Heart left ventricle (tissue), 16 donors: ENCODE data around the gene MAMDC4. TPM values are rescaled to one million over a fixed set of nuclear protein-coding genes. Genes with fewer than 3 reads are reported as not detected.

ENCODE experiments used
- ATAC-seq, 4 donors: fragments of 200-7000 bp; cut with Tn5 transposase; one replicate each; pipeline ENCODE4 v1.9.1; 2020 to 2022; ENCODE audit warnings: moderate library complexity in 4 of 4, mild to moderate bottlenecking in 3 of 4, moderate number of reproducible peaks in 1 of 4
- DNase-seq, 5 donors: peaks; one replicate each; pipeline ENCODE4 v3.0.0-alpha.2; 2020
- H3K27ac ChIP-seq, 12 donors: fragments of 200-600 bp; sonication (generic) in 4 of 12; one replicate each; pipeline versions ENCODE4 v1.5.0 to v1.8.0; 2016 to 2022; ENCODE audit warnings: mild to moderate bottlenecking in 2 of 12
- H3K27me3 ChIP-seq, 9 donors: fragments of 200-600 bp; sonication (generic) in 2 of 9; one replicate each; pipeline versions ENCODE4 v1.5.1 to v1.8.0; 2016 to 2022; ENCODE audit warnings: mild to moderate bottlenecking in 3 of 9
- H3K36me3 ChIP-seq, 9 donors: fragments of 200-600 bp; sonication (generic) in 2 of 9; one replicate each; pipeline versions ENCODE4 v1.5.0 to v1.8.0; 2018 to 2022; ENCODE audit warnings: mild to moderate bottlenecking in 2 of 9
- H3K4me1 ChIP-seq, 12 donors: fragments of 200-600 bp; sonication (generic) in 4 of 12; one replicate each; pipeline versions ENCODE4 v1.5.0 to v1.8.0; 2016 to 2022; ENCODE audit warnings: mild to moderate bottlenecking in 3 of 12
- H3K4me3 ChIP-seq, 12 donors: fragments of 200-600 bp; sonication (generic) in 4 of 12; one replicate each; pipeline versions ENCODE4 v1.5.0 to v1.8.0; 2017 to 2022; ENCODE audit warnings: mild to moderate bottlenecking in 9 of 12, moderate library complexity in 4 of 12
- H3K9me3 ChIP-seq, 12 donors: fragments of 200-600 bp; sonication (generic) in 4 of 12; one replicate each; pipeline versions ENCODE4 v1.5.0 to v1.8.0; 2016 to 2022; ENCODE audit warnings: mild to moderate bottlenecking in 1 of 12
- CTCF ChIP-seq, 12 donors: fragments of 200-600 bp; sonication (generic) in 4 of 12; IDR thresholded peaks; one replicate each; pipeline versions ENCODE4 v1.5.0 to v1.8.0; 2018 to 2022; ENCODE audit warnings: antibody characterized with exemption in 12 of 12, mild to moderate bottlenecking in 5 of 12
- POLR2A ChIP-seq, 2 donors: fragments of 450-650 bp; IDR thresholded peaks; one replicate each; pipeline ENCODE4 v1.6.1; 2017; ENCODE audit warnings: antibody characterized with exemption in 2 of 2, mild to moderate bottlenecking in 2 of 2, moderate library complexity in 2 of 2
- WGBS, 4 donors: extraction: QIAGEN DNeasy Blood & Tissue Kit in 2 of 4; methylation state at CpG; one replicate each; pipeline versions ENCODE4 v1.1.5 to v1.1.7; 2013 to 2018; 5-methylcytosine and 5-hydroxymethylcytosine counted together
- intact Hi-C, 10 donors: fragments of 100-400 bp; cut with DNase I; formaldehyde crosslinking; loops; one replicate each; pipeline versions ENCODE4 v1.11.1 to v1.14.2; 2022
- polyA plus RNA-seq, 2 donors: library from polyadenylated mRNA; stranded (reverse); fragments of 200-250 nt; gene quantifications; one replicate each; pipeline ENCODE4 v1.2.3, GENCODE V29; 2013
- total RNA-seq, 9 donors: library from RNA; depleted of rRNA in 2 of 9; stranded (reverse); fragments of >200 nt in 2 of 9; fragmentation: NEBNext Ultra II Directional in 3 of 9; extraction: Animal tissue kit (Norgen Biotek cat#: 25700) in 3 of 9; gene quantifications; one replicate each; pipeline versions ENCODE4 v1.1.0 to v1.2.4, GENCODE V29; 2016 to 2023
- donor health status: ischemic (EF 13 %, LVEDD 7.1; RV severe dilation, severe dysfunction).
- donor health status: healthy with polysubstance abuse.
- donor health status: DM: no; HTN: yes; CAD: no.
- donor health status: DM: no; HTN: no; CAD: no.
- donor health status: ischemic (EF 25% LVEDD 6.9; RV normal size, moderate dysfunction).
- donor health status: ischemic (EF 25% LVEDD 5.7; RV mildly dilated, moderate dysfunction).
- donor health status: healthy.
- donor health status: DM: yes; HTN: yes; CAD: no.
- donor health status: ischemic (EF 35%, LVEDD 5.7; RV mildly dilated, moderate dysfunction).
- donor health status: nonischemic (EF 11% LVEDD 7.7; RV severe dilation, severe dysfunction).
- donor health status: DM: yes; HTN: yes; CAD: no.
- donor health status: PGD.
- donor health status: ischemic (EF 29% LVEDD 5.4; RV normal size, mild dysfunction).
- donor health status: nonischemic (EF 23%, LVEDD 6.1; RV moderate dilation, normal function).

Gene MAMDC4
- total and polyA plus RNA-seq, 11 donors: 2.9 to 14.9 (median 6.1) TPM

GRCh38 chr9:136825295-136826187 is 26.6 kb upstream of the MAMDC4 start:
- peaks cover 0 to 72% (median 62%) of the 10 kb centered on the region in 9 donors for H3K36me3 ChIP-seq

GRCh38 chr9:136826188-136826541 is 26.0 kb upstream of the MAMDC4 start:
- H3K27ac ChIP-seq: no peak overlapping the region
- H3K4me3 ChIP-seq: no peak overlapping the region
- WGBS, 4 donors: 92 to 97% (median 94%) methylated on average over 7 to 17 of the region's 17 CpGs
- ATAC-seq (no peak), DNase-seq (peak in 1 of 5 donors; percentile 40)
- intact Hi-C loops: loop anchor here in 1 of 10 donors (5.0 kb wide), 1 partner anchor 191 kb away; no protein-coding TSS in a partner anchor
- TF ChIP-seq POLR2A (IDR thresholded peaks at IDR 0.05) (no peak), CTCF (IDR thresholded peaks at IDR 0.05) (no peak)
- H3K36me3 ChIP-seq: peaks cover 0 to 78% (median 68%) of the 10 kb centered on the region in 9 donors
- peaks cover 0 to 15% (median 6%) of the 10 kb centered on the region in 12 donors for H3K4me1 ChIP-seq
- H3K9me3 ChIP-seq: no peaks in the 10 kb centered on the region
- H3K27me3 ChIP-seq: no peaks in the 10 kb centered on the region

More at GRCh38 chr9:136825295-136826187, 26.6 kb upstream of the MAMDC4 start:
- TF ChIP-seq CTCF (IDR thresholded peaks at IDR 0.05) (no peak), POLR2A (IDR thresholded peaks at IDR 0.05) (no peak)
- no peak overlapping the region for H3K4me3 ChIP-seq
- ATAC-seq: no peak
- intact Hi-C loops: loop anchor here in 1 of 10 donors (5.0 kb wide), 1 partner anchor 192 kb away; no protein-coding TSS in a partner anchor
- no peaks in the 10 kb centered on the region for H3K9me3 ChIP-seq
- peaks cover 0 to 21% (median 11%) of the 10 kb centered on the region in 12 donors for H3K4me1 ChIP-seq
- no peak overlapping the region for H3K27ac ChIP-seq
- WGBS, 4 donors: 91 to 92% (median 92%) methylated on average over 36 to 44 of the region's 44 CpGs
- H3K27me3 ChIP-seq: no peaks in the 10 kb centered on the region
- peak in 1 of 5 donors; percentile 42 for DNase-seq

- no peak for ATAC-seq
- Histone ChIP-seq H3K27ac (no peak overlapping the region), H3K27me3 (no peaks in the 10 kb centered on the region), H3K4me1 (peaks cover 0 to 8% (median 0%) of the 10 kb centered on the region in 12 donors), H3K36me3 (peaks cover 0 to 85% (median 74%) of the 10 kb centered on the region in 9 donors), H3K9me3 (no peaks in the 10 kb centered on the region), H3K4me3 (no peak overlapping the region)
- WGBS, 4 donors: 91 to 94% (median 92%) methylated on average over 23 to 24 of the region's 24 CpGs
- TF ChIP-seq POLR2A (IDR thresholded peaks at IDR 0.05): no peak
- TF ChIP-seq CTCF (IDR thresholded peaks at IDR 0.05): no peak
- intact Hi-C loops: loop anchor here in 1 of 10 donors (5.0 kb wide), 1 partner anchor 190 kb away; no protein-coding TSS in a partner anchor
- peak in 3 of 5 donors; percentile 14 to 38 (median 30) for DNase-seq
These were observed 25.2 kb upstream of the MAMDC4 start for GRCh38 chr9:136826703-136827582.
